Epithelial cell of esophagus (primary cell): ENCODE data around the gene HSPBAP1.
"Not testable (repeated sequence)": the region's sequence is repeated elsewhere in the genome, so short reads cannot be mapped to it uniquely, and the experiment has no call there.

Experiments
- DNase-seq: peaks from one replicate; pipeline ENCODE4 v3.0.0; 2010; ENCODE audit warnings: low read depth
- H3K4me3 ChIP-seq: 2 replicates; pipeline ENCODE4 v1.5.1; 2011; ENCODE audit warnings: mild to moderate bottlenecking, low read length, control low read depth
- TF ChIP-seq, protein P1 (sequence below): IDR thresholded peaks from 2 replicates; pipeline ENCODE4 v1.5.1; 2011; ENCODE audit warnings: low read depth, mild to moderate bottlenecking, low read length, control low read depth, inconsistent platforms; ENCODE audit not compliant: insufficient read depth; ENCODE audit errors: missing control alignments

Gene HSPBAP1

DNA sequence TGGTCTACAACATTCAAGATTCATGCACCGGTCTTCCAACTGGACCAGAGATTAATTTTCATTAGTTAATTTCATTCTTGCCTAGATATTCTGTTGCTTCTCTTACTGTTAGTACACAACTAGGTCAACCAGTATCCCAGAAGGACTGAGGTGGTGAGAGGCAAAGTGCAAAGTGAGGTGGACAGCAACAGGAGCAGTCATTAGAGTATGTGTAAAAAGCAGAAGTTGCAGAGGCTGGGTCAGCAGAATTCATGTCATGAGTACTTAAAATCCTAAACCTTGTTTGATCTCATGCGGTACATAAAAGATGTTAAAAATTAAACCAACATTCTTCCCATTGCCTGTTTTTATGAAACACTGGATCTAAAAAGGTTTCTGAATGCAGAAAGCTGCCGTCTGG, 66.3 kb downstream of the HSPBAP1 start:
- no peak for DNase-seq
- TF ChIP-seq, protein P1, sequence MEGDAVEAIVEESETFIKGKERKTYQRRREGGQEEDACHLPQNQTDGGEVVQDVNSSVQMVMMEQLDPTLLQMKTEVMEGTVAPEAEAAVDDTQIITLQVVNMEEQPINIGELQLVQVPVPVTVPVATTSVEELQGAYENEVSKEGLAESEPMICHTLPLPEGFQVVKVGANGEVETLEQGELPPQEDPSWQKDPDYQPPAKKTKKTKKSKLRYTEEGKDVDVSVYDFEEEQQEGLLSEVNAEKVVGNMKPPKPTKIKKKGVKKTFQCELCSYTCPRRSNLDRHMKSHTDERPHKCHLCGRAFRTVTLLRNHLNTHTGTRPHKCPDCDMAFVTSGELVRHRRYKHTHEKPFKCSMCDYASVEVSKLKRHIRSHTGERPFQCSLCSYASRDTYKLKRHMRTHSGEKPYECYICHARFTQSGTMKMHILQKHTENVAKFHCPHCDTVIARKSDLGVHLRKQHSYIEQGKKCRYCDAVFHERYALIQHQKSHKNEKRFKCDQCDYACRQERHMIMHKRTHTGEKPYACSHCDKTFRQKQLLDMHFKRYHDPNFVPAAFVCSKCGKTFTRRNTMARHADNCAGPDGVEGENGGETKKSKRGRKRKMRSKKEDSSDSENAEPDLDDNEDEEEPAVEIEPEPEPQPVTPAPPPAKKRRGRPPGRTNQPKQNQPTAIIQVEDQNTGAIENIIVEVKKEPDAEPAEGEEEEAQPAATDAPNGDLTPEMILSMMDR: no peak
- no peak overlapping the region for H3K4me3 ChIP-seq

- no peak for DNase-seq
- TF ChIP-seq, protein P1: no peak
- no peak overlapping the region for H3K4me3 ChIP-seq
These were observed 68.5 kb downstream of the HSPBAP1 start for GRCh38 chr3:122725106-122725505.

- TF ChIP-seq, protein P1: no peak
- no peak for DNase-seq
- no peak overlapping the region for H3K4me3 ChIP-seq
These were observed 74.2 kb downstream of the HSPBAP1 start for GRCh38 chr3:122719273-122719921.

DNA sequence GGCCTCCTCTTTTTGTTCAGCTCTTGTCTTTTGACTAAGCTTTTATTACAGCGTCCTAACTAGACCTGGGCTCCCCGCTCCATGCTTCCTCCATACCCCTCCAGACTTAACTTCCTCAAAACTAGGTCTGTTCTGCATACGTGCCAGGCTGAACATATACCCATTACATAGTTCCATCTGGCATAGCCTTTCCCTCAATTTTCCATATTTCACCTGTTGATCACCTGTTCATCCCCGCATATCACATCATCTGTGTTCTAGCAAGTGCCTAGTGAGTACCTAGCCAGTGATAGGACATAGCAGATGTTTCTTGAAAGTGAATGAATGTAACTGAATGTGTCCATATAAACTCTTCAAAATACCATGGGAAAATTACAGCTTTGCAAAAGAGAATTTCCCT, 77.0 kb downstream of the HSPBAP1 start:
- no peak for DNase-seq
- TF ChIP-seq, protein P1: no peak
- H3K4me3 ChIP-seq: no peak overlapping the region

- no peak for DNase-seq
- no peak overlapping the region for H3K4me3 ChIP-seq
- TF ChIP-seq, protein P1: no peak
These were observed 79.4 kb downstream of the HSPBAP1 start for GRCh38 chr3:122714273-122714672.

GRCh38 chr3:122710616-122711251, 82.9 kb downstream of the HSPBAP1 start:
- not testable (repeated sequence) for DNase-seq, H3K4me3 ChIP-seq

DNA sequence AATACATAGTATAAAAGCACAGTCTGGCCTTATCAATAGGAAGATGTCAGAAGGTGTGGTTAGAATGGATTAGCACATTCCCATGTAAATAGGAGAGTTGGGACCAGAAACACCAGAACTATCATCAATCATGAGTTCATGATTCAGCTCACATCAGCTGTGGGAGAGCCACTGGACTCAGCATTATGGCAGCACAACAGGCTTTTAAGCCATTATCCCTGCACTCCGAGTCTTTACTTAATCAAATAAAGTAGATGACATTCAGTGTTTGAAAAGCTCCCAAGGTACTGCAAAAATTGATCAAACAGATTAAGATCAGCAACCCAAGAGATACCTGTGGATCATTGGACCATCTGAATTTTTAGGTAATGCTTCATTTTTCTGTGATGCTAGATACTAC, 88.3 kb downstream of the HSPBAP1 start:
- TF ChIP-seq, protein P1: no peak
- DNase-seq: no peak
- no peak overlapping the region for H3K4me3 ChIP-seq
